ENCODE results near the gene INAFM2. TPM values are rescaled to one million over a fixed set of nuclear protein-coding genes. Genes with fewer than 3 reads are reported as not detected.
A peak's percentile ranks its signal among the peaks of the same experiment; 100 is the strongest.

Gene INAFM2
- total RNA-seq, 2 experiments from 2014 or later, result 6.6 to 8.5 TPM

DNA sequence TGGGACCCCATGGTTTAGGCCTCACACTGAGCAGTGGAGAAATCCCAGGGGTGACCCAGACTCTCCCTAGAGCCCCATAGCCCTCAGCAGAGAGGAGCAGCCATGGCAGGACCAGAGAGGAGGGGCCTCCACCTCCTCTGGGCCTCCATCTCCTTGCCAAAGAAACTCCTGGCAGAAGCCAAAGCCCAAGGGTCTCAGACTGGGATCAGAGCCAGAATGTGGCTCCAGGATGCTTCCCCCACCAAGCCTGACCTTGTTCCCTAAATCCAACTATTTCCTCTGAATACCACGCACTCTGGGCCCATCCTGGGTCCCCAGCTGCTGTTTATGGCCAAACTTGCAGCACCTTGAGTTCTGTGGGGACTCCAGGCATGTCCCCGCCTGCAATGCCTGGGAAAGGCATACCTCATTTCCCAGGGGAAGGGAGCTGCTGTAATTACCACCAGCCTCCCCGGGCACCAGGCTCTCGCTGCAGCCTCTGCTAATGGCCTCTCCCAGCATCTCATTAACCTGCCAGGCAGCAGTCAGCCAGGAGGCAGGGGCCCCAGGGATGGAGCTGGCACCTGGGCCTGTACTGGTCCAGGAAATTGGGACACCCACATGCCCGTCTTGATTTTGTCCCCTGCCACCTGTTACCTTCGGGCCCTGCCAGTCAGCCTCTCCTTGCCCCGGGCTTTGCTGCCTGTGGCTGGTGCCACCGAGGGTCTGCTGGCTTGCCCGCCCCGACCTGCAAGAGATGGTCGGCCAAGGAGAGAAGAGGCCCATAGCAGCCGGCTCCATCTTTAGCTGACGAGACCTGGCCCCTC is 12.6 kb downstream of the INAFM2 start:
- Mint-ChIP-seq H3K36me3 (ENCODE audit: low read depth) (no peaks in the 10 kb centered on the region), H3K4me3 (no peak overlapping the region), H3K27me3 (no peaks in the 10 kb centered on the region), H3K4me1 (peaks cover 30% of the 10 kb centered on the region), H3K9me3 (no peaks in the 10 kb centered on the region), H3K27ac (peak overlapping the region; percentile 70)
- CTCF ChIA-PET, result interaction anchor here (0.9 to 6.0 kb wide), 12 partner anchors 9 to 109 kb away, joined by 3 to 78 read pairs (median 5); partner anchors contain the start of genes BAHD1, INAFM2, KNSTRN and PLCB2
- no peak for DNase-seq
- POLR2A ChIA-PET, result no interaction called here

- H3K4me3 Mint-ChIP-seq, result no peak overlapping the region
- no peaks in the 10 kb centered on the region for H3K27me3 Mint-ChIP-seq
- CTCF ChIA-PET, result interaction anchor here (0.9 to 6.0 kb wide), 14 partner anchors 8 to 110 kb away, joined by 3 to 78 read pairs (median 6); partner anchors contain the start of genes BAHD1, INAFM2, KNSTRN and PLCB2
- H3K4me1 Mint-ChIP-seq, result peaks cover 30% of the 10 kb centered on the region
- H3K36me3 Mint-ChIP-seq (ENCODE audit: low read depth), result no peaks in the 10 kb centered on the region
- POLR2A ChIA-PET, result no interaction called here
- peak overlapping the region; percentile 12 for H3K27ac Mint-ChIP-seq
- no peaks in the 10 kb centered on the region for H3K9me3 Mint-ChIP-seq
- no peak for DNase-seq
These were observed 13.2 kb downstream of the INAFM2 start for GRCh38 chr15:40336744-40337122.

DNA sequence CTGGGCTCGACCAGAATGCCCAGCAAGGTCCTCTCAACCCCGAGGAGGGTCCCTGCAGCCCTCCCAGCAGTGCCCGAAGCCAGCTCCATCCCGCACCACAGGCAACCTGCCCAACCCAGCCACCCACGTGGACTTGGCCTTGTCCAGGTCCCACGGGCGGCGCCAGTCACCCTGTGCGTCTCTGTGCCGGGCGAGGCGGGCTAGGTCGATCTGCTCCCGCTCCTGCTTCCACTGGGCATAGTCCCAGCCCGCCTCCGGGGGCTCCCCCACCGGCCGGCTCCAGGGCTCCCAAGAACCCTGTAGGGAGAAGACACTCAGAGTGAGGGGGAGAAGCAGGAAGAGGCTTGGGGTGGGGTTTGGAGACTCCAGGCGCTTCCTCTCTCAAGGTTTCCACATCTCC is 14.1 kb downstream of the INAFM2 start:
- ChIA-PET POLR2A (no interaction called here), CTCF (interaction anchor here (0.7 to 6.0 kb wide), 27 partner anchors 9 to 100 kb away, joined by 3 to 78 read pairs (median 4); partner anchors contain the start of genes DISP2, INAFM2, IVD and KNSTRN)
- DNase-seq, result no peak
- no peaks in the 10 kb centered on the region for H3K36me3 Mint-ChIP-seq (ENCODE audit: low read depth)
- H3K27ac Mint-ChIP-seq, result peak overlapping the region; percentile 15
- peaks cover 28% of the 10 kb centered on the region for H3K4me1 Mint-ChIP-seq
- H3K4me3 Mint-ChIP-seq, result no peak overlapping the region
- no peaks in the 10 kb centered on the region for H3K9me3 Mint-ChIP-seq
- no peaks in the 10 kb centered on the region for H3K27me3 Mint-ChIP-seq

DNA sequence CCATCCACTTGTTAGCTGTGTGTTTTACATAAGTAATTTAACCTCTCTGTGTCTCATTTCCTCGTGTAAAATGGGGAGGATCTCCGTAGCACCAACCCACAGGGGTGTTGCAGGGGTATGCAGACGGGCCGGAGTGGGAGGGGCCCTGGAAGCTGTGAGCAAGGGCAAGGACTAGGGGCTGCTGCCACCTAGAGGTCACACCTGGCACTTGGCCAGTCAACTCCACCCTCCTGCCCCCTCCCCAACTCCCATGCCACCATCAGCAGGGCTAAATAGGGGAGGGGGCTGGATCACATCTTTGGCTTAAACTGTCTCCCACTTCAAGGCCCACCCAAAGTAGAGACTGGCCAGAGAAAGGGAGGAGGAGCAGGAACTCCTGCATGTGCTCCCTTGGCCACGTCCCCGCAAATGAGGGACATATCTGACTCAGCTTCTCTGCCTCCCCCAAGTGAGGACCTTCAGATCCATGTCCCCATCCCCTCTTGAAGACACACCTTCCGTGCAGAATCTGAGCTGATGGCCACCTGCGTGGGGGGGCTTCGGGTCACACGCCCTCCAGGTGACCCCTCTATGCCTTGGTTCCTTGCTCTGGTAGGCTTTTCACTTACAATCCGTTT is 14.7 kb downstream of the INAFM2 start:
- Mint-ChIP-seq H3K4me1 (peaks cover 24% of the 10 kb centered on the region), H3K36me3 (ENCODE audit: low read depth) (no peaks in the 10 kb centered on the region), H3K27ac (peak overlapping the region; percentile 15), H3K4me3 (no peak overlapping the region), H3K9me3 (no peaks in the 10 kb centered on the region), H3K27me3 (no peaks in the 10 kb centered on the region)
- ChIA-PET CTCF (interaction anchor here (0.7 to 6.0 kb wide), 28 partner anchors 9 to 99 kb away, joined by 3 to 78 read pairs (median 4); partner anchors contain the start of genes DISP2, INAFM2, IVD and KNSTRN), POLR2A (no interaction called here)
- peak; percentile 82 for DNase-seq

DNA sequence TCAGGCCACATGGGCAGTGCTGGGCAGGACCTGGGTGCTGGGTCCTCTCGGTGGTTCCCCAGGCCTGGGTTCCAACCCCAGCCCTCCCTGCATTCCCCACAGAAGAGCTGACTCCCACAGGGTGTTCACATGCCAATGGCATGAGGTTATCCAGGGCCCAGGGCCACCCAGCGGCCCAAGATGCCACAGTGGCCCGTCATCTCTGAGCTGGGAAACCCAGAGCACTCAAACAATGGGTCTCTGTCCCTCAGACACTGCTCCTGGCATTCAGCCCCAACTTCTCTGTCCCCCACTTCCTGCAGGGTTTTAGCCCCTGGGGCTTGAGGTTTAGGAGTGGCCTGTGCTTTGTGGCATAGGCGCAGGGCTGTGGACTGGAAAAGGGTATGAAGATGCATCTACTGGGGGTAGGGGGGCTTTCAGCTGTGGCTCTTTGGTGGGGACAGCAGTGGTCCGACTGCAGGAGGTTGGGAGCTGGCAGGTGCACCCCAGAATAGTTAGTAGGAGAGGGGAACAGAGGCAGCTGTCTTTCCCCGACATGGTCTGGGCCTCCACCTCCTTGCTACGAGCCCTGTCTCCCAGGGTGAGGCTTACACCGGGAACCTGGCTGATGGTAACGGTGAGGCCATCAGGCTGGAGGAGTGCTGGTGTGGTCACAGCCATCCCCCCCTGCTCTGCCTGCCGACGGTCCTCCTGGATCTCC is 15.6 kb downstream of the INAFM2 start:
- no peak for DNase-seq
- Mint-ChIP-seq H3K4me1 (peaks cover 17% of the 10 kb centered on the region), H3K4me3 (no peak overlapping the region), H3K9me3 (no peaks in the 10 kb centered on the region), H3K36me3 (ENCODE audit: low read depth) (no peaks in the 10 kb centered on the region), H3K27me3 (no peaks in the 10 kb centered on the region), H3K27ac (no peak overlapping the region)
- CTCF ChIA-PET, result interaction anchor here (1.0 to 6.0 kb wide), 21 partner anchors 8 to 128 kb away, joined by 3 to 78 read pairs (median 6); partner anchors contain the start of genes BAHD1, INAFM2, IVD and KNSTRN
- POLR2A ChIA-PET, result no interaction called here

GRCh38 chr15:40339621-40339945 is 16.1 kb downstream of the INAFM2 start:
- H3K36me3 Mint-ChIP-seq (ENCODE audit: low read depth), result no peaks in the 10 kb centered on the region
- no peak for DNase-seq
- H3K27me3 Mint-ChIP-seq, result no peaks in the 10 kb centered on the region
- H3K4me1 Mint-ChIP-seq, result peaks cover 12% of the 10 kb centered on the region
- H3K9me3 Mint-ChIP-seq, result no peaks in the 10 kb centered on the region
- CTCF ChIA-PET, result interaction anchor here (1.0 to 6.0 kb wide), 15 partner anchors 12 to 129 kb away, joined by 3 to 78 read pairs (median 7); partner anchors contain the start of genes BAHD1, INAFM2, KNSTRN and PLCB2
- H3K4me3 Mint-ChIP-seq, result no peak overlapping the region
- POLR2A ChIA-PET, result no interaction called here
- no peak overlapping the region for H3K27ac Mint-ChIP-seq

DNA sequence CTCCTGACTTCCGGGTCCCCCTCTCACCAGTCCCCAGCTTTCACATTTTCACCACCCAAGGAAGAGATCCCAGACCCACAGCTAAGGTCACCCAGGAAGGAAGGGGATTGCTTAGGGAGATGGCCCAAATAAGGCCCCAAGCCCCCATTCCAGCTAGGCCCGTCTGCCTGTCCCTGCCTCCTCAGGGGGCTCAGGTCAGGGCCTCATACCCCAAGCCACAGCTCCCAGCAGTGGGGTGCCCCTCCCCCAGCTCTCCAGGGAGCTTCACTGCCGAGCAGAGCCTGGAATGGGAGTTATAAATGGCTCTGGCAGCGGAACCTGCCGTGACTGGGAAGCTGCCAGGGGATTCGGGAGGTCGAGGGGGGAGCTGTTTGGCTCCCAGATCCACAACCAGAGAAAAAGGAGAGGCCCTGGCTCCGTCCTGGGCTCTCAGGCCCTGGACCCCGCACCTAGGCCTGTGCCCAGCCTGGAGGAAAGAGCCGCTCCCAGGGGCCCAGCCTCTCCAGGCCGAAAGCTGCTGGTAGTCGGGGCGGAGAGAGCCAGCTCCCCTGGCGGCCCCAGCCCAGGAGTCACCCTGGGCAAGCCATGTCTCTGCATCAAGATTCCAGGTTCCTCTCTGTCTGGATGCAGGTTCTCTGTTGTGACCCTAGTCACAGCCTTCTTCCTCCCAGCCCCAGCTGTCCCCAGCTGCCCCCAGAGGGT is 16.7 kb downstream of the INAFM2 start:
- ChIA-PET CTCF (interaction anchor here (1.1 to 6.0 kb wide), 12 partner anchors 12 to 110 kb away, joined by 3 to 78 read pairs (median 12); partner anchors contain the start of genes BAHD1, INAFM2 and PLCB2), POLR2A (no interaction called here)
- H3K27ac Mint-ChIP-seq, result no peak overlapping the region
- no peaks in the 10 kb centered on the region for H3K36me3 Mint-ChIP-seq (ENCODE audit: low read depth)
- no peaks in the 10 kb centered on the region for H3K9me3 Mint-ChIP-seq
- peaks cover 10% of the 10 kb centered on the region for H3K4me1 Mint-ChIP-seq
- no peak for DNase-seq
- no peak overlapping the region for H3K4me3 Mint-ChIP-seq
- no peaks in the 10 kb centered on the region for H3K27me3 Mint-ChIP-seq

- no peak for DNase-seq
- Mint-ChIP-seq H3K27ac (no peak within 1 kb of the TSS), H3K36me3 (ENCODE audit: low read depth) (no peaks in the 10 kb centered on the region), H3K9me3 (no peaks in the 10 kb centered on the region), H3K4me1 (peaks cover 7% of the 10 kb centered on the region), H3K27me3 (no peaks in the 10 kb centered on the region), H3K4me3 (no peak within 1 kb of the TSS)
- ChIA-PET CTCF (interaction anchor here (0.5 to 6.0 kb wide), 8 partner anchors 13 to 88 kb away, joined by 3 to 78 read pairs (median 12); partner anchors contain the start of genes KNSTRN and PLCB2), POLR2A (no interaction called here)
These were observed 17.4 kb downstream of the INAFM2 start, which contains the start of gene CCDC9B for GRCh38 chr15:40340740-40341400. Gene CCDC9B (minus strand): TSS chr15:40340939. CDS start chr15:40340819, 120 bp downstream.

DNA sequence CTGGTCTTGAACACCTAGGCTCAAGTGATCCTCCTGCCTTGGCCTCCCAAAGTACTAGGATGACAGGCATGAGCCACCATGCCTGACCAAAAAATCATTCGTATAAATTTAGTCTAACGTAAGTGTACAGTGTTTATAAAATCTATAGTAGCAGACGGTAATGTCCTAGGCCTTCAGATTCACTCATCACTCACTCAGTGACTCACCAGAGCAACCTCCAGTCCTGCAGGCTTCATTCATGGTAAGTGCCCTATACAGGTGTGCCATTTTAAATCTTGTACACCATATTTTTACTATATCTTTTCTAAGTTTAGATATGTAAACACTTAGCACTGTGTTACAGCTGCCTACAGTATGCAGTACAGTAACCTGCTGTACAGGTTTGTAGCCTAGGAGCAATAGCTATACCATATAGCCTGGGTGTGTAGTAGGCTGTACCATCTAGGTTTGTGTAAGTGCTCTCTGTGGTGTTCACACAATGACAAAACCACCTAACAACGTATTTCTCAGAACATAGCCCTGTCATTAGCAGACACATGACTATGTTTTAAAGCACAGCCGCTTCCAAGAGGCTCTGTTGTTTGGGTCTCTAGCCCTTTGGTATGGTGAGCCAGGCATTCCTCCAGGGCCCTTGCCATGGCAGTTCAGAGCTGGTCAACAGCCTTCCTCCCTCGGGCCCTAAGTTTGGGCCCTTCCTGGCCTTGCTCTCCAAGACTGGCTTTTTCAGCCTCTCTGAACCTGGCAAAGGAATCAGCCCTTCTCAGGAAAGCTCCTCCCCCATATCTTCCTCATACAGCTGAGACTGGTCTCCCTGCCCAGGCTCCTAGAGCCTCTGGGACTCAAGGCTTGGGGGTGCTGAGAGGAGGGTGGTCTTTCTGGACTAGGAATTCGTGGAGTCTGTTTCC is 19.2 kb downstream of the INAFM2 start:
- no peak overlapping the region for H3K4me3 Mint-ChIP-seq
- H3K9me3 Mint-ChIP-seq, result no peaks in the 10 kb centered on the region
- no peaks in the 10 kb centered on the region for H3K36me3 Mint-ChIP-seq (ENCODE audit: low read depth)
- no peak overlapping the region for H3K27ac Mint-ChIP-seq
- H3K4me1 Mint-ChIP-seq, result peaks cover 4% of the 10 kb centered on the region
- ChIA-PET CTCF (interaction anchor here (1.1 to 4.4 kb wide), 11 partner anchors 9 to 83 kb away, joined by 3 to 33 read pairs (median 4); partner anchors contain the start of gene KNSTRN), POLR2A (no interaction called here)
- no peak for DNase-seq
- no peaks in the 10 kb centered on the region for H3K27me3 Mint-ChIP-seq

DNA sequence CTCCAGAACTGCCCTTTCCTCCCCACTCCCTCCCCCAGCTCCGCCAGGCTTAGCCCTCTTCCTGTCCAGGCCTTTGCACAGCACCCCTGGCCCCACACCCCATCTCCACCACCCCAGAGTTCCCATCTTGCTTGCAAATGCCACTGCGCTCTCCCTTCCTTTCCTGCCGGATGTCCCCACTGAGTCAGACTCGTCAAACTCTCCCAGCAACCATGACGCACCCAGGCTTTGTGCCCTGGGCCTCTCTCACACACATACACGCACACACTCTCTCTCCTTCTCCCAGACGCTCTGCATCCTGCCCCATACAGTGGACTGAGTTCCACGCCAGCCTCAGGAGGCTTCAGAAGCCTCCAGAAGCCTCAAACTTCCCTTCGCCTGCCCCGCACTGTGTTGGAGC is 20.0 kb downstream of the INAFM2 start:
- Mint-ChIP-seq H3K4me1 (no peaks in the 10 kb centered on the region), H3K9me3 (no peaks in the 10 kb centered on the region), H3K27ac (no peak overlapping the region), H3K4me3 (no peak overlapping the region), H3K36me3 (ENCODE audit: low read depth) (no peaks in the 10 kb centered on the region), H3K27me3 (no peaks in the 10 kb centered on the region)
- no peak for DNase-seq
- ChIA-PET POLR2A (no interaction called here), CTCF (interaction anchor here (1.0 to 4.4 kb wide), 15 partner anchors 9 to 92 kb away, joined by 3 to 33 read pairs (median 4); no protein-coding TSS in a partner anchor)

- no peaks in the 10 kb centered on the region for H3K27me3 Mint-ChIP-seq
- H3K4me1 Mint-ChIP-seq, result no peaks in the 10 kb centered on the region
- no peak overlapping the region for H3K27ac Mint-ChIP-seq
- no peaks in the 10 kb centered on the region for H3K36me3 Mint-ChIP-seq (ENCODE audit: low read depth)
- POLR2A ChIA-PET, result no interaction called here
- DNase-seq, result no peak
- no peaks in the 10 kb centered on the region for H3K9me3 Mint-ChIP-seq
- H3K4me3 Mint-ChIP-seq, result no peak overlapping the region
- CTCF ChIA-PET, result interaction anchor here (0.9 to 4.4 kb wide), 26 partner anchors 8 to 99 kb away, joined by 3 to 33 read pairs (median 4); partner anchors contain the start of gene PLCB2
These were observed 20.7 kb downstream of the INAFM2 start for GRCh38 chr15:40344217-40344616.
